ENCODE data around the gene STK24. TPM values are rescaled to one million over a fixed set of nuclear protein-coding genes. Genes with fewer than 3 reads are reported as not detected.

The STK24 gene
- total RNA-seq, 1 experiment from 2014 or later, result 51.2 TPM

DNA sequence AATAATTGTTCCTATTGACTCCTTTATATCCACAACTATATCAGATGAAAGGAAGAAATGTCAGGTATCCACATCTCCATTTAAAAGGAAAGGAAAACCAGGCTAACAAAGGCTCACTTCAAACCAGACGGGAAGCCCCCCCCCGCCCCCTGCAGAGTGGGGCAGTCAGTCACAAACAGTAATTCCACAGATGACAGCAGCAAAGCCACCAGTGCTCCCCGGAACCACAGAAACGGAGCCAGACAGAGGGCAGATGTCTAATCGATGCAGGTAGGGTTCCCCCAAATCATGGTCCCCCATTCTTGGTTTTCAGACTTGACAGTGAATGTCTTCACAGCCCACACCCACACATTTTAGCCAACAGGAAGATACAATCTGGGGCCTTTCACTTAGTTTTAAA lies 100.8 kb downstream of the STK24 start:
- H3K4me3 Mint-ChIP-seq (ENCODE audit: low read depth, unreplicated experiment), result no peak overlapping the region
- H3K36me3 Mint-ChIP-seq (ENCODE audit: insufficient read depth, unreplicated experiment), result peaks cover 14% of the 10 kb centered on the region

DNA sequence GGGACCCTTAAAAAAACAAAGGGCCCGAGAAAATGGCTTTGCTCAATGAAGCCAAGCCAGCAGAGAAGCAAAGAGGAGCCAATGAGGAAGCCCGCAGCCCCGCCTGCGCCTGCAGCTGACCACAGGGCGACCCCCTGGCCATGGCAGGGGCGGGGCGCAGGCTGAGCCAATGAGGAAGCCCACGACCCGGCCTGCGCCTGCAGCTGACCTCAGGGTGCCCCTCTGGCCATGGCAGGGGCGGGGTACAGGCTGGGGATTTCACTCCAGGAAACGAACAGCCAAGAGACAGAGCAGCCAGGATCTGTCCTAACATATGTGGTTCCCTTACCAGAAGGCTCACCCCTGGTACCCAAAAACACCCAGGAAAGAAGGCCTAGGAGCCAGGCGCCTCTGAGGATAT lies 101.4 kb downstream of the STK24 start:
- intact Hi-C loops (cut with micrococcal nuclease; ENCODE audit: unreplicated experiment), result no loop called here
- Mint-ChIP-seq H3K27ac (ENCODE audit: unreplicated experiment) (no peak overlapping the region), H3K27me3 (ENCODE audit: unreplicated experiment) (no peaks in the 10 kb centered on the region), H3K4me1 (ENCODE audit: low read depth, unreplicated experiment) (peaks cover 12% of the 10 kb centered on the region), H3K9me3 (ENCODE audit: low read depth, unreplicated experiment) (peaks cover 2% of the 10 kb centered on the region), H3K4me3 (ENCODE audit: low read depth, unreplicated experiment) (no peak overlapping the region), H3K36me3 (ENCODE audit: insufficient read depth, unreplicated experiment) (peaks cover 11% of the 10 kb centered on the region)
- peak; percentile 25 for DNase-seq
- CTCF ChIA-PET, result no interaction called here
- no TSS peak for BruUV-seq (replicated peaks)
- TF ChIP-seq, protein P1, sequence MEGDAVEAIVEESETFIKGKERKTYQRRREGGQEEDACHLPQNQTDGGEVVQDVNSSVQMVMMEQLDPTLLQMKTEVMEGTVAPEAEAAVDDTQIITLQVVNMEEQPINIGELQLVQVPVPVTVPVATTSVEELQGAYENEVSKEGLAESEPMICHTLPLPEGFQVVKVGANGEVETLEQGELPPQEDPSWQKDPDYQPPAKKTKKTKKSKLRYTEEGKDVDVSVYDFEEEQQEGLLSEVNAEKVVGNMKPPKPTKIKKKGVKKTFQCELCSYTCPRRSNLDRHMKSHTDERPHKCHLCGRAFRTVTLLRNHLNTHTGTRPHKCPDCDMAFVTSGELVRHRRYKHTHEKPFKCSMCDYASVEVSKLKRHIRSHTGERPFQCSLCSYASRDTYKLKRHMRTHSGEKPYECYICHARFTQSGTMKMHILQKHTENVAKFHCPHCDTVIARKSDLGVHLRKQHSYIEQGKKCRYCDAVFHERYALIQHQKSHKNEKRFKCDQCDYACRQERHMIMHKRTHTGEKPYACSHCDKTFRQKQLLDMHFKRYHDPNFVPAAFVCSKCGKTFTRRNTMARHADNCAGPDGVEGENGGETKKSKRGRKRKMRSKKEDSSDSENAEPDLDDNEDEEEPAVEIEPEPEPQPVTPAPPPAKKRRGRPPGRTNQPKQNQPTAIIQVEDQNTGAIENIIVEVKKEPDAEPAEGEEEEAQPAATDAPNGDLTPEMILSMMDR (IDR thresholded peaks at IDR 0.05; ENCODE audit: unreplicated experiment), result no peak

More for the DNA sequence above, 100.8 kb downstream of the STK24 start:
- no peaks in the 10 kb centered on the region for H3K27me3 Mint-ChIP-seq (ENCODE audit: unreplicated experiment)
- intact Hi-C loops (cut with micrococcal nuclease; ENCODE audit: unreplicated experiment), result no loop called here
- peaks cover 2% of the 10 kb centered on the region for H3K9me3 Mint-ChIP-seq (ENCODE audit: low read depth, unreplicated experiment)
- no peak for DNase-seq
- TF ChIP-seq, protein P1 (IDR thresholded peaks at IDR 0.05; ENCODE audit: unreplicated experiment), result no peak
- peak overlapping the region; percentile 82 for H3K27ac Mint-ChIP-seq (ENCODE audit: unreplicated experiment)
- peaks cover 12% of the 10 kb centered on the region for H3K4me1 Mint-ChIP-seq (ENCODE audit: low read depth, unreplicated experiment)
- CTCF ChIA-PET, result interaction anchor here (1.1 kb wide), 1 partner anchor 81 kb away, joined by 3 read pairs; no protein-coding TSS in a partner anchor
- TSS peak; percentile 26 for BruUV-seq (replicated peaks)

DNA sequence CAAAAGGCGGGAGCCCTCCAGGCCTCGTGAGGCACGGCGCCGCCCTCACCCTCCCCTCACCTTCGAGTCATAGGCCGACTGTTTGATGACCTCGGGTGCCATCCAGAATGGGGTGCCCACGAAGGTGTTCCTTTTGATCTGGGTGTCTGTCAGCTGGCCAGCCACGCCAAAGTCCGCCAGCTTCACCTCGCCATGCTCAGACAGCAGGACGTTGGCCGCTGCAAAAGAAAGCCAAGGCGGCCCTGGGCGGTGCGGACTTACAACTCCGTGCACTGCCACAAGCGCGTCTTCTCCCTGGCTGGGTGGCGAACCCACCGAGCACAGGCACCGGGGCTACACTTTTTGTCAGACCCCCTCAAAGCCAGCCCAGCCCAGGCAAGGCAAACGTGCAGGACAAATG lies 102.1 kb downstream of the STK24 start:
- Mint-ChIP-seq H3K4me3 (ENCODE audit: low read depth, unreplicated experiment) (no peak overlapping the region), H3K36me3 (ENCODE audit: insufficient read depth, unreplicated experiment) (peaks cover 11% of the 10 kb centered on the region), H3K27me3 (ENCODE audit: unreplicated experiment) (no peaks in the 10 kb centered on the region), H3K27ac (ENCODE audit: unreplicated experiment) (no peak overlapping the region), H3K9me3 (ENCODE audit: low read depth, unreplicated experiment) (peaks cover 2% of the 10 kb centered on the region), H3K4me1 (ENCODE audit: low read depth, unreplicated experiment) (peaks cover 12% of the 10 kb centered on the region)
- no peak for DNase-seq
- CTCF ChIA-PET, result no interaction called here
- no TSS peak for BruUV-seq (replicated peaks)
- intact Hi-C loops (cut with micrococcal nuclease; ENCODE audit: unreplicated experiment), result no loop called here
- TF ChIP-seq, protein P1 (IDR thresholded peaks at IDR 0.05; ENCODE audit: unreplicated experiment), result no peak

DNA sequence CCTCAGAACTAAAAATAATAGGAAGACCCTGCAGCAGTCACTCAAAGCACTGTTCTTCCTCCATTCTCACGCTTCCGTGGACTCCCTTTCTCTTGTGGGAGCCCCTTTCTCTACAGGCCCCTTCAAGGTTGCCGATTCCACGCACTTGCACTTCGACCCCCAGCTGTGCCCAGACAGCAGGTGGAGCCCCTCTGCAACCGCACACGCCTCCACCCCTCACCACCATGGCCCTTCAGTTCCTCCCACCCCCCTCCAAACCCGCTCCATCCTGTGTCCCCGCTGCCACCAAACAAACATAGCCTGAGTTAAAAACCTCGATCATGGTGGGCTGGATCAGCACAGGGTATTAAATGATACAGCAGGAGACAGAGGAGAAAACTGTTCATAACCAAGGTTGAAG lies 102.6 kb downstream of the STK24 start:
- no peak for DNase-seq
- CTCF ChIA-PET, result no interaction called here
- no peaks in the 10 kb centered on the region for H3K27me3 Mint-ChIP-seq (ENCODE audit: unreplicated experiment)
- H3K27ac Mint-ChIP-seq (ENCODE audit: unreplicated experiment), result no peak overlapping the region
- H3K4me3 Mint-ChIP-seq (ENCODE audit: low read depth, unreplicated experiment), result no peak overlapping the region
- peaks cover 2% of the 10 kb centered on the region for H3K9me3 Mint-ChIP-seq (ENCODE audit: low read depth, unreplicated experiment)
- intact Hi-C loops (cut with micrococcal nuclease; ENCODE audit: unreplicated experiment), result no loop called here
- no TSS peak for BruUV-seq (replicated peaks)
- peaks cover 12% of the 10 kb centered on the region for H3K4me1 Mint-ChIP-seq (ENCODE audit: low read depth, unreplicated experiment)
- TF ChIP-seq, protein P1 (IDR thresholded peaks at IDR 0.05; ENCODE audit: unreplicated experiment), result no peak
- H3K36me3 Mint-ChIP-seq (ENCODE audit: insufficient read depth, unreplicated experiment), result peaks cover 11% of the 10 kb centered on the region

Measured in Calu3 (cell line).